Kidney (tissue), 14 donors: ENCODE results near the gene MSI2. TPM values are rescaled to one million over a fixed set of nuclear protein-coding genes. Genes with fewer than 3 reads are reported as not detected.

Experiments used
- DNase-seq, 5 donors: peaks; one replicate each; pipeline ENCODE4 v3.0.0-alpha.2; 2013 to 2020
- FAIRE-seq: peaks from 2 replicates; lab custom pipeline; 2012; peaks lifted over from hg19 to GRCh38; lab: Jason Lieb, UNC
- H3K27ac ChIP-seq, 2 donors: one replicate each; pipeline ENCODE4 v1.7.0; 2013; ENCODE audit warnings: low read depth in 2 of 2, low read length in 2 of 2, inconsistent platforms in 1 of 2
- H3K27me3 ChIP-seq: one replicate; pipeline ENCODE4 v1.7.1; 2013; ENCODE audit warnings: low read length, inconsistent platforms; ENCODE audit not compliant: control insufficient read depth, insufficient read depth
- H3K36me3 ChIP-seq, 3 donors: one replicate each; pipeline versions ENCODE4 v1.7.0 to v1.7.1; 2013; ENCODE audit warnings: low read length in 3 of 3, control low read depth in 1 of 3, inconsistent platforms in 1 of 3; ENCODE audit not compliant: insufficient read depth in 3 of 3, control insufficient read depth in 2 of 3
- H3K4me1 ChIP-seq, 3 donors: one replicate each; pipeline versions ENCODE4 v1.7.0 to v1.7.1; 2013; ENCODE audit warnings: low read length in 3 of 3, inconsistent platforms in 1 of 3, low read depth in 1 of 3; ENCODE audit not compliant: control insufficient read depth in 2 of 3, insufficient read depth in 2 of 3
- H3K4me3 ChIP-seq, 3 donors: one replicate each; pipeline versions ENCODE4 v1.7.0 to v1.8.1; 2013; ENCODE audit warnings: low read length in 3 of 3, control low read depth in 1 of 3, inconsistent platforms in 1 of 3
- H3K9ac ChIP-seq, 3 donors: one replicate each; pipeline versions ENCODE4 v1.7.0 to v1.7.1; 2013; ENCODE audit warnings: low read length in 3 of 3, control low read depth in 1 of 3, inconsistent platforms in 1 of 3
- H3K9me3 ChIP-seq, 3 donors: one replicate each; pipeline versions ENCODE4 v1.7.0 to v1.7.1; 2013; ENCODE audit warnings: low read length in 3 of 3, control low read depth in 1 of 3, inconsistent platforms in 1 of 3; ENCODE audit not compliant: control insufficient read depth in 2 of 3, insufficient read depth in 1 of 3
- CTCF ChIP-seq: IDR thresholded peaks from 3 replicates; pipeline ENCODE4 v1.5.1; 2012; ENCODE audit warnings: mild to moderate bottlenecking, moderate library complexity, borderline replicate concordance; ENCODE audit not compliant: insufficient read depth; ENCODE audit errors: extremely low read depth
- intact Hi-C: fragments of 100-400 bp; cut with DNase I; formaldehyde crosslinking; loops from one replicate; pipeline ENCODE4 v1.11.1; 2022
- polyA plus RNA-seq: library from polyadenylated mRNA; stranded (reverse); fragments of 350-450 nt; fragmentation: Illumina TruSeq; extraction: RNeasy Lipid Tissue Mini Kit (QIAGEN cat#74804); gene quantifications from one replicate; pipeline ENCODE4 v1.2.3, GENCODE V29; 2014; ENCODE audit warnings: low read depth, low replicate concordance; ENCODE audit not compliant: insufficient read depth
- total RNA-seq: library from RNA; stranded (reverse); fragmentation: NEBNext Ultra II Directional; extraction: Animal tissue kit (Norgen Biotek cat#: 25700); gene quantifications from one replicate; pipeline ENCODE4 v1.2.1, GENCODE V29; 2021
- donor health status: control.
- donor health status: control.
- donor health status: control.
- donor health status: control.
- donor health status: control.
- donor health status: DM: yes; HTN: yes; CAD: no.
- donor health status: Normal renal cell carcinoma (clear cell type).

MSI2 gene
- total and polyA plus RNA-seq, 2 donors from 2014 or later, result 69.2 to 151 TPM

- H3K9me3 ChIP-seq, result peaks cover 0 to 1% (median 0%) of the 10 kb centered on the region in 3 donors
- no peak for TF ChIP-seq CTCF
- FAIRE-seq (no peak), DNase-seq (no peak)
- H3K4me1 ChIP-seq, result no peaks in the 10 kb centered on the region
- no peak overlapping the region for H3K4me3 ChIP-seq
- H3K36me3 ChIP-seq, result no peaks in the 10 kb centered on the region
- peak overlapping the region in 1 of 2 donors; percentile 32 for H3K27ac ChIP-seq
- H3K9ac ChIP-seq, result no peak overlapping the region
- no peaks in the 10 kb centered on the region for H3K27me3 ChIP-seq
- intact Hi-C loops, result no loop called here
These were observed 29.5 kb upstream of the MSI2 start for GRCh38 chr17:57226793-57227192.

DNA sequence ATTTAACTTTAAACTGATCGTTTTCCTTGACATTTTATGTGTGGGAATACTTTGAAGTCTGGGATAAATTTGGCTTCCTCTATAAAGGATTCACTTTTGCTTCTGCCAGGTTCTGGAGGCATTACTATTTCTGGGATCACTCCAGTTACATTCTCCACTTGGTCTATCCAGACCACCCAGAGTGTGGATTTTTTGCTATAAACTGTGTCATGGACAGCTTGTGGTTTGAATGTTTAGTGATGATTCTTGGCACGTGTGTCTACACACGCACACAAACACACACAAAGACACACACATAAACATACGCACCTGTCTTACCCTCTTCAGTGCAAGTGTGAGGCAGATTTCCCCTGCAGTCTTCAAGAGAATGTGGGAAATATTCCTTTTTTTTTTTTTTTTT, 27.4 kb upstream of the MSI2 start:
- FAIRE-seq, result no peak
- TF ChIP-seq CTCF, result no peak
- H3K9ac ChIP-seq, result no peak overlapping the region
- H3K27ac ChIP-seq, result no peak overlapping the region
- H3K4me1 ChIP-seq, result no peaks in the 10 kb centered on the region
- no peaks in the 10 kb centered on the region for H3K36me3 ChIP-seq
- DNase-seq, result no peak
- H3K9me3 ChIP-seq, result no peaks in the 10 kb centered on the region
- intact Hi-C loops, result no loop called here
- no peak overlapping the region for H3K4me3 ChIP-seq
- H3K27me3 ChIP-seq, result no peaks in the 10 kb centered on the region

DNA sequence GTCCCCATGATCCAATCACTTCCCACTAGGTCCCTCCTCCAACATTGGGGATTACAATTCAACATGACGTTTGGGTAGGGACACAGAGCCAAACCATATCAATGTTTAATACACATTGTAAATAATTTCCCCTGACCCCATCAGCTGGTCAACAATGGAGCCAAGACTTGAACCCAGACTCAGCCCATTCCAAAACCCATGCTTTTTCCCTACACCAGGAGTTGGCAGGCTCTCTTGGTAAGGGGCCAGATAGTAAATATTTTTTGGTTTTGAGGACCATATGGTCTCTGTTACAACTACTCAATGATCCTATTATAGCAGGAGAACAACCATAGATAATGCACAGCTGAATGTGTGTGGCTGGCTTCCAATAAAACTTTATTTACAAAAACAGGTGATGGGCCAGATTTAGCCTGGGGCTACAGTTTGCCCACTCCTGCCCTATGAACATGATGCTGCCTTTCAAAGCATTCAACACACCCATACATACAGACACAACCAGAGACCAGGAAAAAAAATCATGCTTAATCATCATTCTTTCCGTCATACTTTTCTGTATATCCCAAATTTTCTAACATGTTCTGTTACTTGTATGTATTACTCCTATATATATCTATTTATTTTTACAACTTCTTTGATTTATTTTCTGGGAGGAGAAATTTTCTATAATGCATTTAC, 22.1 kb upstream of the MSI2 start:
- FAIRE-seq (no peak), DNase-seq (no peak)
- Histone ChIP-seq H3K36me3 (no peaks in the 10 kb centered on the region), H3K4me1 (no peaks in the 10 kb centered on the region), H3K27me3 (no peaks in the 10 kb centered on the region), H3K27ac (no peak overlapping the region), H3K9ac (no peak overlapping the region), H3K9me3 (no peaks in the 10 kb centered on the region), H3K4me3 (no peak overlapping the region)
- TF ChIP-seq CTCF, result no peak
- intact Hi-C loops, result no loop called here

GRCh38 chr17:57234739-57235092, 21.6 kb upstream of the MSI2 start:
- Histone ChIP-seq H3K4me3 (no peak overlapping the region), H3K9me3 (no peaks in the 10 kb centered on the region), H3K4me1 (no peaks in the 10 kb centered on the region), H3K27ac (no peak overlapping the region), H3K36me3 (no peaks in the 10 kb centered on the region), H3K9ac (no peak overlapping the region), H3K27me3 (no peaks in the 10 kb centered on the region)
- intact Hi-C loops, result no loop called here
- no peak for DNase-seq
- FAIRE-seq, result no peak
- no peak for TF ChIP-seq CTCF
